Smooth muscle cell (in vitro differentiated cells): ENCODE measurements around the gene MGME1. TPM values are rescaled to one million over a fixed set of nuclear protein-coding genes. Genes with fewer than 3 reads are reported as not detected.

ENCODE experiments used
- DNase-seq: peaks from one replicate; lab custom pipeline; 2025; ENCODE audit not compliant: unreplicated experiment; lab: John Stamatoyannopoulos, UW
- H2AFZ ChIP-seq: fragments of 200-600 bp; sonication (generic); 2 replicates; pipeline ENCODE4 v1.6.0; 2016; ENCODE audit warnings: antibody characterized with exemption, low read depth, mild to moderate bottlenecking
- H3F3A ChIP-seq: fragments of 200-600 bp; sonication (generic); 2 replicates; pipeline ENCODE4 v1.6.0; 2017; ENCODE audit warnings: antibody characterized with exemption, low read depth
- H3K27ac ChIP-seq: fragments of 200-600 bp; sonication (generic); 2 replicates; pipeline ENCODE4 v1.5.1; 2016; ENCODE audit warnings: low read depth, mild to moderate bottlenecking
- H3K27me3 ChIP-seq: fragments of 200-600 bp; sonication (generic); 2 replicates; pipeline ENCODE4 v1.6.1; 2016; ENCODE audit warnings: low read depth, mild to moderate bottlenecking
- H3K36me3 ChIP-seq: fragments of 200-600 bp; sonication (generic); 2 replicates; pipeline ENCODE4 v1.5.1; 2016; ENCODE audit warnings: low read depth
- H3K4me1 ChIP-seq: fragments of 200-600 bp; sonication (generic); 2 replicates; pipeline ENCODE4 v1.5.1; 2016; ENCODE audit warnings: low read depth
- H3K4me2 ChIP-seq: fragments of 200-600 bp; sonication (generic); 2 replicates; pipeline ENCODE4 v1.6.0; 2016; ENCODE audit warnings: mild to moderate bottlenecking
- H3K4me3 ChIP-seq: fragments of 200-600 bp; sonication (generic); 2 replicates; pipeline ENCODE4 v1.5.1; 2016; ENCODE audit warnings: mild to moderate bottlenecking
- H3K79me2 ChIP-seq: fragments of 200-600 bp; sonication (generic); 2 replicates; pipeline ENCODE4 v1.6.0; 2016; ENCODE audit warnings: low read depth, mild to moderate bottlenecking
- H3K9ac ChIP-seq: fragments of 200-600 bp; sonication (generic); 2 replicates; pipeline ENCODE4 v1.6.0; 2016; ENCODE audit warnings: low read depth
- H3K9me3 ChIP-seq: fragments of 200-600 bp; sonication (generic); replicated peaks from 2 replicates; pipeline ENCODE4 v1.5.1; 2016; ENCODE audit warnings: low read depth
- H4K20me1 ChIP-seq: fragments of 200-600 bp; sonication (generic); 2 replicates; pipeline ENCODE4 v1.6.0; 2016; ENCODE audit warnings: low read depth
- WGBS: methylation state at CpG from one replicate; pipeline ENCODE4 v1.1.7; 2016; ENCODE audit warnings: low lambda C conversion rate; 5-methylcytosine and 5-hydroxymethylcytosine counted together
- polyA plus RNA-seq: library from polyadenylated mRNA; unstranded; fragments of >200 nt; fragmentation: Nextera tagmentation; extraction: Ambion mirVana; gene quantifications from 2 replicates; pipeline ENCODE4 v1.2.1, GENCODE V29; 2016
- total RNA-seq: library from RNA; depleted of rRNA; stranded (reverse); fragments of >200 nt; gene quantifications from 2 replicates; pipeline ENCODE4 v1.2.3, GENCODE V29; 2014
- TF ChIP-seq, protein P1 (sequence below): fragments of 200-600 bp; sonication (generic); IDR thresholded peaks from 2 replicates; pipeline ENCODE4 v1.5.1; 2017; ENCODE audit warnings: borderline replicate concordance, mild to moderate bottlenecking, antibody characterized with exemption; ENCODE audit not compliant: insufficient read depth, poor library complexity, severe bottlenecking

Gene MGME1
- total and polyA plus RNA-seq, 2 experiments from 2014 or later: 15.7 to 16.0 TPM

DNA sequence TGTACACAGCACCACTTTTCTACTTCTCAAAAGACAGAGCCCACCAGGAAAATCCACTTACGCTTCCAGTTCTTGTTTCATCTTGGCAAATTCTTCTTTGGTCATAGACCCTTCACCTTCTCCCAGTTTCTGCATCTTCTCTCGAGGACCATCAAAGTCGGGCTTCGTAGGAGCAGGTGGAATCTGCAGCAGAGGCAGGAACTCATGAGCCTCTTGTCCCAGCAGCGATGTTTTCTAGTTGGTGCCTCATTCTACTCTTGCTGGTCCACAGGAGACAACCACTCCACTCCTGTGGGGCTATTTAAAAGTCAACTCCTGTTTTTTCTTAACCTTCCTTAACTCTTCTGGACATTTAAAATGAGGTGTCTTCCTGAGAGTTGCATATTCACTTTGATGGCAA is 14.9 kb upstream of the MGME1 start:
- H3K36me3 ChIP-seq: peaks cover 36% of the 10 kb centered on the region
- 98% methylated on average over 5 of the region's 5 CpGs for WGBS
- H3K27ac ChIP-seq: no peak overlapping the region
- no peak overlapping the region for H3K9ac ChIP-seq
- no peak overlapping the region for H2AFZ ChIP-seq
- peaks cover 84% of the 10 kb centered on the region for H3K79me2 ChIP-seq
- H3K9me3 ChIP-seq: no peaks in the 10 kb centered on the region
- TF ChIP-seq, protein P1, sequence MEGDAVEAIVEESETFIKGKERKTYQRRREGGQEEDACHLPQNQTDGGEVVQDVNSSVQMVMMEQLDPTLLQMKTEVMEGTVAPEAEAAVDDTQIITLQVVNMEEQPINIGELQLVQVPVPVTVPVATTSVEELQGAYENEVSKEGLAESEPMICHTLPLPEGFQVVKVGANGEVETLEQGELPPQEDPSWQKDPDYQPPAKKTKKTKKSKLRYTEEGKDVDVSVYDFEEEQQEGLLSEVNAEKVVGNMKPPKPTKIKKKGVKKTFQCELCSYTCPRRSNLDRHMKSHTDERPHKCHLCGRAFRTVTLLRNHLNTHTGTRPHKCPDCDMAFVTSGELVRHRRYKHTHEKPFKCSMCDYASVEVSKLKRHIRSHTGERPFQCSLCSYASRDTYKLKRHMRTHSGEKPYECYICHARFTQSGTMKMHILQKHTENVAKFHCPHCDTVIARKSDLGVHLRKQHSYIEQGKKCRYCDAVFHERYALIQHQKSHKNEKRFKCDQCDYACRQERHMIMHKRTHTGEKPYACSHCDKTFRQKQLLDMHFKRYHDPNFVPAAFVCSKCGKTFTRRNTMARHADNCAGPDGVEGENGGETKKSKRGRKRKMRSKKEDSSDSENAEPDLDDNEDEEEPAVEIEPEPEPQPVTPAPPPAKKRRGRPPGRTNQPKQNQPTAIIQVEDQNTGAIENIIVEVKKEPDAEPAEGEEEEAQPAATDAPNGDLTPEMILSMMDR: no peak
- H3K27me3 ChIP-seq: no peaks in the 10 kb centered on the region
- H4K20me1 ChIP-seq: peaks cover 94% of the 10 kb centered on the region
- no peak overlapping the region for H3K4me2 ChIP-seq
- peaks cover 20% of the 10 kb centered on the region for H3F3A ChIP-seq
- H3K4me3 ChIP-seq: no peak overlapping the region
- H3K4me1 ChIP-seq: peaks cover 5% of the 10 kb centered on the region
- DNase-seq: no peak

GRCh38 chr20:17955302-17955701 is 13.5 kb upstream of the MGME1 start:
- peaks cover 96% of the 10 kb centered on the region for H4K20me1 ChIP-seq
- H3K9ac ChIP-seq: peak overlapping the region; percentile 26

GRCh38 chr20:17956099-17956685 is 12.6 kb upstream of the MGME1 start:
- H3K4me3 ChIP-seq: no peak overlapping the region
- H3F3A ChIP-seq: peaks cover 22% of the 10 kb centered on the region
- H3K4me2 ChIP-seq: no peak overlapping the region
- no peak for DNase-seq
- peaks cover 14% of the 10 kb centered on the region for H3K36me3 ChIP-seq
- no peaks in the 10 kb centered on the region for H3K9me3 ChIP-seq
- H3K27me3 ChIP-seq: no peaks in the 10 kb centered on the region
- H2AFZ ChIP-seq: no peak overlapping the region
- peaks cover 96% of the 10 kb centered on the region for H4K20me1 ChIP-seq
- no peak overlapping the region for H3K9ac ChIP-seq
- peaks cover 12% of the 10 kb centered on the region for H3K4me1 ChIP-seq
- H3K79me2 ChIP-seq: peaks cover 95% of the 10 kb centered on the region
- WGBS: 95% methylated on average over 8 of the region's 8 CpGs
- peak overlapping the region; percentile 40 for H3K27ac ChIP-seq
- TF ChIP-seq, protein P1: no peak

More at GRCh38 chr20:17955302-17955701, 13.5 kb upstream of the MGME1 start:
- DNase-seq: no peak
- H3K27ac ChIP-seq: peak overlapping the region; percentile 40
- H3K4me3 ChIP-seq: no peak overlapping the region
- WGBS: 48% methylated on average over 3 of the region's 3 CpGs
- peaks cover 95% of the 10 kb centered on the region for H3K79me2 ChIP-seq
- H3K4me1 ChIP-seq: peaks cover 10% of the 10 kb centered on the region
- TF ChIP-seq, protein P1: no peak
- H3K27me3 ChIP-seq: no peaks in the 10 kb centered on the region
- H3K4me2 ChIP-seq: no peak overlapping the region
- H3F3A ChIP-seq: peaks cover 21% of the 10 kb centered on the region
- peaks cover 23% of the 10 kb centered on the region for H3K36me3 ChIP-seq
- no peaks in the 10 kb centered on the region for H3K9me3 ChIP-seq
- no peak overlapping the region for H2AFZ ChIP-seq
